Measurements from ENCODE around the gene AURKB. TPM values are rescaled to one million over a fixed set of nuclear protein-coding genes. Genes with fewer than 3 reads are reported as not detected.
A peak's percentile ranks its signal among the peaks of the same experiment; 100 is the strongest.

The AURKB gene
- total and polyA plus RNA-seq, 2 of the 13 experiments (the other 11 are each of a cell fraction or from before 2014, with no cell fraction given) = 29.5 to 75.3 TPM

DNA sequence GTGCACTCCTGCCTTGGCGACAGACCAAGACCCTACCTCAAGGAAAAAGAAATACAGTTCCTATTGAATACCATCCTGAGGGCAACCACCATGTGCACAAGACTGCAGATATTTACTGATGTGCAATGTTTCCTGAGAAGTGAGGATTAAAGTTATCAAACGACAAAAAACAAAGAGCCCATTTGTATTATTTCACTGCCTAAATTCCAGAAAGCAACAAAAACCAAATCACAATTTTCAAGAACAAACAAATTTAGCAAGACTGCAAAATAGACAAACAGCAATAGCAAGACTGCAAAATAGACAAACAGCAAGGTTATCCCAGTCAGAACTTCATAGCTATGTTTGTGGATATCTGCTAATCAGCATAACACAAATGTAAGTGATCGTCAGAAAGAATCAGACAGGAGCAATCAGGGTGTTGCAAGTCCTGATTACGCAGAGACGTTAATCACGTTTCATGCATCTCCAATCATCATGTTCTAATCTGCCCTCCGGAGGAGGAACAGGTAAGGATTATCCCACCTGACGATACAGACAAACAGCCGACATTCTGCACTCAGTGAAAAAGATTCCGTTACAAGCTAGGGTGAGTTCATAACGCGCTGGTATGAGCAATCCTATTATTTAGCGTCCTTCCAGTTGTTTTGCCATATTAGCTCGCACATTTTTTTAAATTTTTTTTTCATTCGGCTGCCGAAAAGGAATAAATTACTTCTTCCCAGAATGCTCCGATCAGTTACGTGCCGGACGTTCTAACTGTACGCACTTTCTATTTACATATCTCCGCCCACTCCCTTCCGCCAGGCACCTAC lies 37.1 kb downstream of the AURKB start (continued):
- TF ChIP-seq ZNF292 (CRISPR knock-in tag; IDR thresholded peaks at IDR 0.05; ENCODE audit: borderline replicate concordance, low read depth) (no peak), NFKBIZ (CRISPR knock-in tag; IDR thresholded peaks at IDR 0.05) (peak; percentile 95), ZNF33B (CRISPR knock-in tag; IDR thresholded peaks at IDR 0.05) (peak; percentile 68; the same call in 1 of the 2 replicates), ZNF343 (CRISPR knock-in tag; IDR thresholded peaks at IDR 0.05) (no peak), SNAI1 (CRISPR knock-in tag; IDR thresholded peaks at IDR 0.05; ENCODE audit: borderline replicate concordance) (0 out of 2 replicates have a peak, but pooled peaks have one; percentile 63), ZNF337 (CRISPR knock-in tag; IDR thresholded peaks at IDR 0.05; ENCODE audit: borderline replicate concordance, low read depth) (peak; percentile 58; the same call in 1 of the 2 replicates), SMARCC2 (IDR thresholded peaks at IDR 0.05) (peak; percentile 69; the same call in 1 of the 2 replicates), WIZ (CRISPR knock-in tag; IDR thresholded peaks at IDR 0.05) (no peak), STAT5B (CRISPR knock-in tag; IDR thresholded peaks at IDR 0.05) (peak; percentile 98), ZNF605 (CRISPR knock-in tag; IDR thresholded peaks at IDR 0.05) (peak; percentile 81), ZNF598 (CRISPR knock-in tag; IDR thresholded peaks at IDR 0.05; ENCODE audit: borderline replicate concordance) (no peak), AKAP8 (CRISPR knock-in tag; IDR thresholded peaks at IDR 0.05) (no peak), CAMTA2 (CRISPR knock-in tag; IDR thresholded peaks at IDR 0.05; ENCODE audit: borderline replicate concordance) (no peak)
- TF ChIP-seq, protein P1, sequence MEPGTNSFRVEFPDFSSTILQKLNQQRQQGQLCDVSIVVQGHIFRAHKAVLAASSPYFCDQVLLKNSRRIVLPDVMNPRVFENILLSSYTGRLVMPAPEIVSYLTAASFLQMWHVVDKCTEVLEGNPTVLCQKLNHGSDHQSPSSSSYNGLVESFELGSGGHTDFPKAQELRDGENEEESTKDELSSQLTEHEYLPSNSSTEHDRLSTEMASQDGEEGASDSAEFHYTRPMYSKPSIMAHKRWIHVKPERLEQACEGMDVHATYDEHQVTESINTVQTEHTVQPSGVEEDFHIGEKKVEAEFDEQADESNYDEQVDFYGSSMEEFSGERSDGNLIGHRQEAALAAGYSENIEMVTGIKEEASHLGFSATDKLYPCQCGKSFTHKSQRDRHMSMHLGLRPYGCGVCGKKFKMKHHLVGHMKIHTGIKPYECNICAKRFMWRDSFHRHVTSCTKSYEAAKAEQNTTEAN (CRISPR knock-in tag; conservative IDR thresholded peaks at IDR 0.05) = peak; percentile 93
- TF ChIP-seq, protein P2, sequence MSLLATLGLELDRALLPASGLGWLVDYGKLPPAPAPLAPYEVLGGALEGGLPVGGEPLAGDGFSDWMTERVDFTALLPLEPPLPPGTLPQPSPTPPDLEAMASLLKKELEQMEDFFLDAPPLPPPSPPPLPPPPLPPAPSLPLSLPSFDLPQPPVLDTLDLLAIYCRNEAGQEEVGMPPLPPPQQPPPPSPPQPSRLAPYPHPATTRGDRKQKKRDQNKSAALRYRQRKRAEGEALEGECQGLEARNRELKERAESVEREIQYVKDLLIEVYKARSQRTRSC (CRISPR knock-in tag; IDR thresholded peaks at IDR 0.05; ENCODE audit: low read depth) = no peak
- TF ChIP-seq, protein P3, sequence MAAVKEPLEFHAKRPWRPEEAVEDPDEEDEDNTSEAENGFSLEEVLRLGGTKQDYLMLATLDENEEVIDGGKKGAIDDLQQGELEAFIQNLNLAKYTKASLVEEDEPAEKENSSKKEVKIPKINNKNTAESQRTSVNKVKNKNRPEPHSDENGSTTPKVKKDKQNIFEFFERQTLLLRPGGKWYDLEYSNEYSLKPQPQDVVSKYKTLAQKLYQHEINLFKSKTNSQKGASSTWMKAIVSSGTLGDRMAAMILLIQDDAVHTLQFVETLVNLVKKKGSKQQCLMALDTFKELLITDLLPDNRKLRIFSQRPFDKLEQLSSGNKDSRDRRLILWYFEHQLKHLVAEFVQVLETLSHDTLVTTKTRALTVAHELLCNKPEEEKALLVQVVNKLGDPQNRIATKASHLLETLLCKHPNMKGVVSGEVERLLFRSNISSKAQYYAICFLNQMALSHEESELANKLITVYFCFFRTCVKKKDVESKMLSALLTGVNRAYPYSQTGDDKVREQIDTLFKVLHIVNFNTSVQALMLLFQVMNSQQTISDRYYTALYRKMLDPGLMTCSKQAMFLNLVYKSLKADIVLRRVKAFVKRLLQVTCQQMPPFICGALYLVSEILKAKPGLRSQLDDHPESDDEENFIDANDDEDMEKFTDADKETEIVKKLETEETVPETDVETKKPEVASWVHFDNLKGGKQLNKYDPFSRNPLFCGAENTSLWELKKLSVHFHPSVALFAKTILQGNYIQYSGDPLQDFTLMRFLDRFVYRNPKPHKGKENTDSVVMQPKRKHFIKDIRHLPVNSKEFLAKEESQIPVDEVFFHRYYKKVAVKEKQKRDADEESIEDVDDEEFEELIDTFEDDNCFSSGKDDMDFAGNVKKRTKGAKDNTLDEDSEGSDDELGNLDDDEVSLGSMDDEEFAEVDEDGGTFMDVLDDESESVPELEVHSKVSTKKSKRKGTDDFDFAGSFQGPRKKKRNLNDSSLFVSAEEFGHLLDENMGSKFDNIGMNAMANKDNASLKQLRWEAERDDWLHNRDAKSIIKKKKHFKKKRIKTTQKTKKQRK (IDR thresholded peaks at IDR 0.05; ENCODE audit: low read length) = no peak
- TF ChIP-seq, protein P4, sequence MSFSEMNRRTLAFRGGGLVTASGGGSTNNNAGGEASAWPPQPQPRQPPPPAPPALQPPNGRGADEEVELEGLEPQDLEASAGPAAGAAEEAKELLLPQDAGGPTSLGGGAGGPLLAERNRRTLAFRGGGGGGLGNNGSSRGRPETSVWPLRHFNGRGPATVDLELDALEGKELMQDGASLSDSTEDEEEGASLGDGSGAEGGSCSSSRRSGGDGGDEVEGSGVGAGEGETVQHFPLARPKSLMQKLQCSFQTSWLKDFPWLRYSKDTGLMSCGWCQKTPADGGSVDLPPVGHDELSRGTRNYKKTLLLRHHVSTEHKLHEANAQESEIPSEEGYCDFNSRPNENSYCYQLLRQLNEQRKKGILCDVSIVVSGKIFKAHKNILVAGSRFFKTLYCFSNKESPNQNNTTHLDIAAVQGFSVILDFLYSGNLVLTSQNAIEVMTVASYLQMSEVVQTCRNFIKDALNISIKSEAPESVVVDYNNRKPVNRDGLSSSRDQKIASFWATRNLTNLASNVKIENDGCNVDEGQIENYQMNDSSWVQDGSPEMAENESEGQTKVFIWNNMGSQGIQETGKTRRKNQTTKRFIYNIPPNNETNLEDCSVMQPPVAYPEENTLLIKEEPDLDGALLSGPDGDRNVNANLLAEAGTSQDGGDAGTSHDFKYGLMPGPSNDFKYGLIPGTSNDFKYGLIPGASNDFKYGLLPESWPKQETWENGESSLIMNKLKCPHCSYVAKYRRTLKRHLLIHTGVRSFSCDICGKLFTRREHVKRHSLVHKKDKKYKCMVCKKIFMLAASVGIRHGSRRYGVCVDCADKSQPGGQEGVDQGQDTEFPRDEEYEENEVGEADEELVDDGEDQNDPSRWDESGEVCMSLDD (CRISPR knock-in tag; IDR thresholded peaks at IDR 0.05; ENCODE audit: borderline replicate concordance) = peak; percentile 81

All from HepG2 (cell line).